Activated T-cell treated with anti-CD3 and anti-CD28 coated beads, Interleukin-2, amount 50 U/mL, for 24 hours (primary cell): Measurements from ENCODE around the gene EXOC2.
A peak's percentile ranks its signal among the peaks of the same experiment; 100 is the strongest.

Experiments used
- DNase-seq: peaks from one replicate; pipeline ENCODE4 v3.0.0-alpha.2; 2020
- H3K27ac Mint-ChIP-seq: 2 replicates; pipeline ENCODE4 v1.8.0; 2020; ENCODE audit warnings: mild to moderate bottlenecking, mixed read lengths
- H3K27me3 Mint-ChIP-seq: 2 replicates; pipeline ENCODE4 v1.8.0; 2020; ENCODE audit warnings: mixed read lengths
- H3K36me3 Mint-ChIP-seq: 2 replicates; pipeline ENCODE4 v1.8.0; 2020; ENCODE audit warnings: low read depth, mixed read lengths
- H3K4me1 Mint-ChIP-seq: 2 replicates; pipeline ENCODE4 v1.8.0; 2020; ENCODE audit warnings: low read depth, mixed read lengths
- H3K4me3 Mint-ChIP-seq: 2 replicates; pipeline ENCODE4 v1.8.0; 2020; ENCODE audit warnings: mild to moderate bottlenecking, moderate library complexity, mixed read lengths
- H3K9me3 Mint-ChIP-seq: 2 replicates; pipeline ENCODE4 v1.8.0; 2020; ENCODE audit warnings: mixed read lengths

EXOC2 gene

GRCh38 chr6:692858-693722 lies at the start of gene EXOC2:
Gene EXOC2 (minus strand): TSS chr6:693139. CDS start chr6:637818, 55,321 bp downstream.
- H3K27me3 Mint-ChIP-seq = no peaks in the 10 kb centered on the region
- peaks cover 9% of the 10 kb centered on the region for H3K36me3 Mint-ChIP-seq
- no peaks in the 10 kb centered on the region for H3K9me3 Mint-ChIP-seq
- H3K4me3 Mint-ChIP-seq = peak within 1 kb of the TSS; percentile 90
- DNase-seq = peak; percentile 90
- peak within 1 kb of the TSS; percentile 91 for H3K27ac Mint-ChIP-seq
- peaks cover 33% of the 10 kb centered on the region for H3K4me1 Mint-ChIP-seq

GRCh38 chr6:741410-742339 lies 48.7 kb upstream of the EXOC2 start:
- DNase-seq = no peak
- Mint-ChIP-seq H3K9me3 (no peaks in the 10 kb centered on the region), H3K4me3 (no peak overlapping the region), H3K4me1 (peaks cover 8% of the 10 kb centered on the region), H3K27me3 (peaks cover 8% of the 10 kb centered on the region), H3K27ac (peak overlapping the region; percentile 71), H3K36me3 (no peaks in the 10 kb centered on the region)

DNA sequence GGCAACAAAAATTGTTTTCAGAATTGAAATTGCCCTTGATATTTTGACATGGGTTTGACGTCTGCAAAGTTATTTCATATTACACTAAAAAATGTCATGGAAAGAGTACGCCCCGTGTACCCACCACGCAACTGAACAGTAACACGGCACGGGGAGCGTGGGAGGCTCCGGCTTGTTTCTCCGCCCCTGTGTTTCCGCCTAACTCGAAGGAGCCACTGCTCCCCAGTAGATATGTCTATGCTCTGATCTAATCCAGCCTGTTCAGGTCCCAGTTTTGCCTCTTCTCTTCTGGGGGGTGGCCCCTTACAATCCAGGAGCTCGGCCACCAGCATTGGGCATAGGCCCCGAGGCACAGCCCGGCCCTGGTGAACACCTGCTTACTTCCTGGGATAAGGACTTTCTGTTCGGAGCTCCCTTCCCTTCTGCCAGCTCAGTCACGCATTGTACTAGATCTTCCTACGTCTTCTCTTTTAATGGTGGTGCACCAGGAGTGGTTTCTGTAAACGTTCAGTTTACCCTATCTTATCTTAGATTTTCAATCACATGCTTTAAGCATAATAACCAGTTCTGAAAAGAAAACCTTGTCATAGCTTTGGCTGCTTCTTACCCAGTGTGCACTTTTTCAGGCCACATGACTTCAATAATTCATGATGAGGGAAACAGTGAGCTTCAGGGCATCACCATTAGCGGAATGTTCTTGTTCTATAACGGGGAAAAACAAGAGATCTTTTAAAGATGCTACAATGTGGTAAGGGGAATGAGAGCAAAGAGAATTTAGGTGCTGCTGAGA lies 43.9 kb upstream of the EXOC2 start:
- Mint-ChIP-seq H3K36me3 (no peaks in the 10 kb centered on the region), H3K4me1 (peaks cover 6% of the 10 kb centered on the region), H3K9me3 (no peaks in the 10 kb centered on the region), H3K4me3 (no peak overlapping the region), H3K27ac (no peak overlapping the region), H3K27me3 (peaks cover 13% of the 10 kb centered on the region)
- no peak for DNase-seq

- H3K4me1 Mint-ChIP-seq = no peaks in the 10 kb centered on the region
- no peaks in the 10 kb centered on the region for H3K9me3 Mint-ChIP-seq
- no peak overlapping the region for H3K27ac Mint-ChIP-seq
- no peak overlapping the region for H3K4me3 Mint-ChIP-seq
- peaks cover 15% of the 10 kb centered on the region for H3K27me3 Mint-ChIP-seq
- no peak for DNase-seq
- no peaks in the 10 kb centered on the region for H3K36me3 Mint-ChIP-seq
Measured at GRCh38 chr6:733431-734219, 40.7 kb upstream of the EXOC2 start.

- Mint-ChIP-seq H3K27ac (no peak overlapping the region), H3K4me1 (no peaks in the 10 kb centered on the region), H3K36me3 (no peaks in the 10 kb centered on the region), H3K4me3 (no peak overlapping the region), H3K27me3 (peaks cover 13% of the 10 kb centered on the region), H3K9me3 (no peaks in the 10 kb centered on the region)
- no peak for DNase-seq
Measured at GRCh38 chr6:731924-732323, 39.0 kb upstream of the EXOC2 start.

GRCh38 chr6:729606-730320 lies 36.8 kb upstream of the EXOC2 start:
- Mint-ChIP-seq H3K4me1 (no peaks in the 10 kb centered on the region), H3K9me3 (no peaks in the 10 kb centered on the region), H3K27ac (no peak overlapping the region), H3K36me3 (no peaks in the 10 kb centered on the region), H3K27me3 (peaks cover 17% of the 10 kb centered on the region), H3K4me3 (no peak overlapping the region)
- DNase-seq = no peak

DNA sequence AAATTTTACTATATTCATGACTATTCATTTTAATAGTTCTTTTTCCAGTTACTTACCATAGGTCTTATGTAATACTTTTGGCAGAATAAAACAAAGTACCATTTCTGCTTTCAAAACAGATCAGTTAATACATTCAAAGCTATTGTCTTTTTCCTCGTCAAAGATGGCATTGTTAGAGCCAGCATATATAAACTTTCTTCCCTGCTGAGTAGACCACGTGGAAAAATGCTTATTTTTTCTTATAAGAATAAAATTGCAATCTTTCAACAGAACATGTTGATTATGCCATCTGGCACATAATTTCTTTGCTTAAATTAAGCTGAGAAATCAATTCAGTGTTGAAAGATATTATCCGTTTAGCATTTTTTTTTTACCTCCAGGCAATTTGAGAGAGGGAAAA lies 34.9 kb upstream of the EXOC2 start:
- H3K9me3 Mint-ChIP-seq = no peaks in the 10 kb centered on the region
- H3K27me3 Mint-ChIP-seq = peaks cover 13% of the 10 kb centered on the region
- no peaks in the 10 kb centered on the region for H3K4me1 Mint-ChIP-seq
- H3K4me3 Mint-ChIP-seq = no peak overlapping the region
- H3K27ac Mint-ChIP-seq = no peak overlapping the region
- no peak for DNase-seq
- no peaks in the 10 kb centered on the region for H3K36me3 Mint-ChIP-seq

GRCh38 chr6:723540-723939 lies 30.6 kb upstream of the EXOC2 start:
- no peak for DNase-seq
- H3K4me1 Mint-ChIP-seq = peaks cover 6% of the 10 kb centered on the region
- no peaks in the 10 kb centered on the region for H3K9me3 Mint-ChIP-seq
- no peak overlapping the region for H3K4me3 Mint-ChIP-seq
- H3K27ac Mint-ChIP-seq = no peak overlapping the region
- peaks cover 10% of the 10 kb centered on the region for H3K27me3 Mint-ChIP-seq
- H3K36me3 Mint-ChIP-seq = no peaks in the 10 kb centered on the region

GRCh38 chr6:722608-723007 lies 29.7 kb upstream of the EXOC2 start:
- H3K9me3 Mint-ChIP-seq = no peaks in the 10 kb centered on the region
- no peak overlapping the region for H3K27ac Mint-ChIP-seq
- no peak for DNase-seq
- H3K36me3 Mint-ChIP-seq = no peaks in the 10 kb centered on the region
- peaks cover 10% of the 10 kb centered on the region for H3K27me3 Mint-ChIP-seq
- no peak overlapping the region for H3K4me3 Mint-ChIP-seq
- H3K4me1 Mint-ChIP-seq = peaks cover 6% of the 10 kb centered on the region

DNA sequence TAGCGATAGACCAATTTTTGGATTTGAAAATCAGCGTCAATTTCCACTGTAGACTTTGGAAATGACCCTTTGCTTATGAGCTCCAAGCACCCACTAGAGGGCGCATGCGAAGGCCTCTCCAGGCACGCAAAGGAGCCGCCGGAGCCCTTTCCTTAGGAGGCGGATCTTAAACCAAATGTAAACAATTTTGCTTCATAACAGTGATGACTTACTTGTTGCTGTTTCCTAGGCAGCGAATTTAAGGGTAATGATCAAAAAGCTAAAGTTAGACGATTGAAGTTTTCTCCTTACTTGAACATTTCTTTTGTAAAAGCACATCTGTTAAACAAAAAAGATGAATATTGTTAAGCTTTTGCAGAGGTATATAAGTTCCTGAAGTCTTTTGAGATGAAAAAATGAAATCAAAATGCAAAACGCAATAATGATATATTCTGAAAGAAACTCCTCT lies 29.2 kb upstream of the EXOC2 start:
- DNase-seq = peak; percentile 75
- no peaks in the 10 kb centered on the region for H3K9me3 Mint-ChIP-seq
- no peak overlapping the region for H3K4me3 Mint-ChIP-seq
- H3K4me1 Mint-ChIP-seq = peaks cover 6% of the 10 kb centered on the region
- H3K27me3 Mint-ChIP-seq = peaks cover 8% of the 10 kb centered on the region
- H3K27ac Mint-ChIP-seq = no peak overlapping the region
- no peaks in the 10 kb centered on the region for H3K36me3 Mint-ChIP-seq

GRCh38 chr6:718345-718744 lies 25.4 kb upstream of the EXOC2 start:
- H3K9me3 Mint-ChIP-seq = no peaks in the 10 kb centered on the region
- no peak overlapping the region for H3K27ac Mint-ChIP-seq
- H3K36me3 Mint-ChIP-seq = no peaks in the 10 kb centered on the region
- peaks cover 11% of the 10 kb centered on the region for H3K4me1 Mint-ChIP-seq
- H3K4me3 Mint-ChIP-seq = no peak overlapping the region
- DNase-seq = no peak
- H3K27me3 Mint-ChIP-seq = no peaks in the 10 kb centered on the region

- no peak overlapping the region for H3K4me3 Mint-ChIP-seq
- no peaks in the 10 kb centered on the region for H3K9me3 Mint-ChIP-seq
- no peak for DNase-seq
- no peak overlapping the region for H3K27ac Mint-ChIP-seq
- H3K27me3 Mint-ChIP-seq = no peaks in the 10 kb centered on the region
- H3K4me1 Mint-ChIP-seq = peaks cover 11% of the 10 kb centered on the region
- no peaks in the 10 kb centered on the region for H3K36me3 Mint-ChIP-seq
Measured at GRCh38 chr6:717135-717534, 24.2 kb upstream of the EXOC2 start.
